GM19397 (cell line): Measurements from ENCODE around the gene ITPR3.
"Not testable (repeated sequence)": the region's sequence is repeated elsewhere in the genome, so short reads cannot be mapped to it uniquely, and the experiment has no call there.

Source experiments
- ATAC-seq: cut with Tn5 transposase; IDR thresholded peaks from one replicate; pipeline ENCODE4 v1.9.1; 2021; ENCODE audit warnings: mild to moderate bottlenecking, moderate library complexity; ENCODE audit not compliant: unreplicated experiment

The ITPR3 gene

DNA sequence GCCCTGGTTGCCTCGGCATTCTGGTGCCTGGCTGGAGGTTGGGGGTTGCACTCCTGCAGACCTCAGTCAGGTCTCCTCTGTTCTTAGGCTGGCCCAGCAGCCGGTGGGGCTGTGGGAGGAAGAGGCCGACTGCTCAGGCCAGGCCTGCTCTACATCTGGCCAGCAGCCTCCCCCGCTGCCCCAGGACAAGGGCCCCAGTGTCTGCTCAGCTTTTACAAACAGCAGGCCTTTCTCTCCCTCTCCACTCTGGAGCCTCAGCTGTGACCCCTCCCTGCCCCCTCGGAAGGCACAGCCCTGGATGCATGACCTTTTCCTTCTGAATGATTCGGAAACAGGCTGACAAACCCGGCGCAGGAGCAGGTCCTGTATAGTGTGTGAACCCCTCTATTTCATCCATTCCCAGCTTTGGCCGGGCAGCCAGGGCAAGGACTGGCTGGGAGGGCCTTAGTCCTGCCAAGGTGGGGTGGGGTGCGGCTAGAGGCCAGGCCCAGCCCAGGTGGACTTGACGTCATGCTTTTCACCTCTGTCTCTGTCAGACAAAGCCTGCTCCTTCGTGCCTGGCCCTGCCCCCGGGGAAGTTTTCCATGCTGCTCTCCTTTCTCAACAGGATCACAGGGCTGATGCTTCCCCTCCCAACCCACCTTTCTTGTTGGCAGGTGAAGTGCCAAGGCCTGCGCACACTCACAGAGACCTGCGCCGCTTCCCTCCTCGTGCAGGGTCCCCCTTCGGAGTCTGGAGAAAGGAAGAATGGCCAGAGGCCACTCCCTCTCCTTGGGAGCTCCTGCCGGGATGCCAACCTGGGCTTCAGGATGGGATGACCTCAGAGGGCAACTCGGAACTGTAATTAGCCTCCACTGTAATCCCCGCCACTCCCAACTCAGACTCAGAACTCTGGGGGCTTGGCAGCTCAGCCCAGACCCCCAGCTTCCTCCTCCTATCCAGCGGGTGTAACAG, 10.1 kb upstream of the ITPR3 start:
- ATAC-seq: no peak

DNA sequence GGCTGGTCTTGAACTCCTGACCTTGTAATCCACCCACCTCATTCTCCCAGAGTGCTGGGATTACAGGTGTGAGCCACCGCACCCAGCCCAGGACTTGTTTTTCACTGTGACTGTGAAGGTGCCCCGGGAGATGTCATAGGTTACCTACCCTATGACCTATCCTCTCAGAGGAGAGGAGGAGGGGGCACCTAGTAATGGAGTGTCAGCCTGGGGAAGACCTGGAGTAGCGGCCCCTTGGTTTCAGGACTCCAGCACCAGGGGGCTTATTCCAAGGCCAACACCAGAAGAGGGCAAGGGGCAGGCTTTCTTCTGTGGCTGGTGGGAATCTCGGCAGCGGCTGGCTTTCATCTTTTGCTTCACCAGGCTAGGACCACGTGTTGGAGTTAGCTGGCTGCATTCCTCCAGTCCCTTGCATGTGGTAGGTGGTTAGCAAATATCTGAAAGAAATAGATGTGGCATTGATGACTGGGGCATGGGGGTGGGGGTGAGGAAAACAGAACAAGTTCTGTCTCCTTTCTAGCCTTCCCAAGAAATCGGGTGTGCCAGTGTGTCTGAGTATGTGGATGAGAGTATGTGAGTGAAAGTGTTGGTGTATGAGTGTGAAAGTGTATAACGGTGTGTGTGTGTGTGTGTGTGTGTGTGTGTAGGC, 7.9 kb upstream of the ITPR3 start:
- ATAC-seq: no peak

DNA sequence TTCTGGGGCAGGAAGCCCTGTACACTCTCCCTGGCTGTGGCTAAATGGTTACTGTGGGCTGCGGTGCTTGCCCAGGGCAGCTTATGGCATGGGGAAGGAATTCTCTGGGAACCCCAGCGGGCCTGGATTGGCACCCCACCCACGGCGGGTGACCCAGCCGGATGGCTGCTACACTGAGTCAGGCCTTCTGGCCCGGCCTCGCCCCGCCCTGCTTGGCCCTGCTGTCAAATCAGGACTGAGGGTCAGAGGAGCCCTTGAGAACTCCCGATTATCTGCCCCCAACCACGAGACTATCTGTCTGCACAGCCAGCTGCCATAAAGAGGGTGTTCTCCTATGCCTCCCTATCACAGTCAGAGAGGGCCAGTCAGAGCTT, 7.3 kb upstream of the ITPR3 start:
- no peak for ATAC-seq

DNA sequence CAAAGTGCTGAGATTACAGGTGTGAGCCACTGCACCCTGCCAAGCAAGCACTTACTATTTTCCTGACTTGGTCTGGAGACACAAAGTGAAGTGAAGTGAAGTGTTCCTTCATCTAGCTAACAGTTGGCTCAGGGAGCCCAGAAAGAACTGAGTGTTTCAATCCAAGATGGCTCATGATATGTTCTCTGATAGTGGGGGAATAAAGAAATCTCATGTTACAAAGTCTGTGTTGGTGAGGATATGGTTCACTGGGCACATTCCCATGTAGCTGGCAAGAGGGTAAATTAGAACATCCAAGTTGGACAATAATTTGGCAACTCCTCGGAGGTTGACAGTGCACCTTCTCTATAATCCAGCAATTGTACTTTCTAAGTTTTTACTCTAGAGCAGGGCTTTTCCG, 5.0 kb upstream of the ITPR3 start:
- no peak for ATAC-seq

DNA sequence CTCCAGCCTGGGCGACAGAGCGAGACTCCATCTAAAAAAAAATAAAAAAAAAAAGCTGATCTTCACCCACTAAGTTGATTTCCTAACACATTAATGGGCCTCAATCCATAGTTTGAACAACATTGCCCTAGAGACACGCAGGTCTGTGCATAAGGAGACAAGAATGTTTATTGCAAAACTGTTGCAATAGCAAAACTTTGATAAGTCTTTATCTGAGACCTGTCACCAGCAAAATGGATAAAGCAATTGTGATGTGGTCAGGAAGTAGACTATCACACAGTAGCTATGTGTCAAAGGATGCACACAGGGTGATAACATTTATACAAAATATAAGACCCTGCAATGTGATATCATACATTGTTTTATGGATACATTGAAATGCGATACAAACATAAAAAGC, 4.2 kb upstream of the ITPR3 start:
- no peak for ATAC-seq

DNA sequence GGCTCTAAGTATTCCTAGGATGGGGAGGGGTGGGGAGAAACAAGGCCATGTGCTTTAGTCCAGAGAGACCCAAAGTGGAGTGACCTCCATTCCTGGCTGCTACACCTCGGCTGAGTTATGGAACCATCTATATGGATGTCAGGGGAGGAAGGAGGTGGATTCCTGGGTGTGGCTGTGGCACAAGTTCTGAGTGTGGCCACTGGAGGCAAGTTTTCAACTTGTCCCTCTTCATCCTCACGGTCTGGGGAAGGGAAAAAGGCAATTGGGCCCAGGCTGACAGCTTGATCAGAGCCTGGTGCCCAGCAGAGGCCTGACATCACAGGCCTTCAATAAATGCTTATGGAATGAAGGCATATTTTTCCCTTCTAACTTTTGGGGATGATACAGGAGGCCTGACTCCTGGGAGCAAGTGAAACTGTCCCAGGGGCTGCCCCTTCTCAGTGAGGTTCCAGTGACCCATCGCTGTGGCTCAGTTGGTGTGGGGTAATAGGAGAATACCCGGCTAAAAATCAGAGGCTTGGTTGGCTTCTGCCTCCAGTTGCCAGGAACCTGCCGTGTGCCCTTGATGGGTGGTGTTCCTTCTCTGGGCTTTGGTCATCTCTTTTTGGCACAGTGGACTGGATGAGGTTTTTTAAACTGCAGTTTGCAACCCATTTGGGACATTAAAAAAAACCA, 1.8 kb upstream of the ITPR3 start:
- ATAC-seq: no peak

DNA sequence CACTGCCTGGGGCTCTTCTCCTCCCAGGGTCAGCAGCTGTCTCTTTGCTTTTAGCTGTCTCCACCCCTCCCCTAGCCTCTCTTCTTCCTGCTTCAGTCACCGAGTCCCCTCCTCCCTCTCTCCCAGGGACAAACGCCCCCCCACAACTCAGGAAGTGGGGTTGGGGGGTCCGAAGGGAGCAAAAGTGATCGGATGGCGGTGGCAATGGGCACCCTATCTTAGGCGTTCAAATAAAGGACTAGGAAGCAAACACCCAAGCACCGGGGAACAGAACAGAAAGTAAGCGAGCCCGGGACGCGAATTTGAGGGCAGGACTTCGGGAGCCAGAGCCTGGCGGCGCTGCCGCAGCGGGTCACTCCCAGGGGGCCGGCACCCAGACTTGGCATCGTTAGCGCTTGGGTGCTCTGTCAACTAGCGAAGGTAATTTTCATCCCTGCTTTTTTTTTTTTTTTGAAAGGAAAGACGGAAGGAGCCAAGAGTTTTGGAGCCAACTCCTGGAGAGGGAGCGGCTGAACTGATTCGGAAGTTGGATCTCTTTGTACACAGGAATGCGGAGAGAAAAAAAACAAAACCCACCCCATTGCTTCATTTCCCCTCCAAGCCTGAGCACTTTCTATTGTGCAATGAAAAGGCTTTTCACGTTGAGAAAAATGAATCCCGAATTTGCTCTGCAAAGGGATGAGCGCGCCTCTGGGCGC, 815 bp upstream of the ITPR3 start:
- ATAC-seq: no peak

DNA sequence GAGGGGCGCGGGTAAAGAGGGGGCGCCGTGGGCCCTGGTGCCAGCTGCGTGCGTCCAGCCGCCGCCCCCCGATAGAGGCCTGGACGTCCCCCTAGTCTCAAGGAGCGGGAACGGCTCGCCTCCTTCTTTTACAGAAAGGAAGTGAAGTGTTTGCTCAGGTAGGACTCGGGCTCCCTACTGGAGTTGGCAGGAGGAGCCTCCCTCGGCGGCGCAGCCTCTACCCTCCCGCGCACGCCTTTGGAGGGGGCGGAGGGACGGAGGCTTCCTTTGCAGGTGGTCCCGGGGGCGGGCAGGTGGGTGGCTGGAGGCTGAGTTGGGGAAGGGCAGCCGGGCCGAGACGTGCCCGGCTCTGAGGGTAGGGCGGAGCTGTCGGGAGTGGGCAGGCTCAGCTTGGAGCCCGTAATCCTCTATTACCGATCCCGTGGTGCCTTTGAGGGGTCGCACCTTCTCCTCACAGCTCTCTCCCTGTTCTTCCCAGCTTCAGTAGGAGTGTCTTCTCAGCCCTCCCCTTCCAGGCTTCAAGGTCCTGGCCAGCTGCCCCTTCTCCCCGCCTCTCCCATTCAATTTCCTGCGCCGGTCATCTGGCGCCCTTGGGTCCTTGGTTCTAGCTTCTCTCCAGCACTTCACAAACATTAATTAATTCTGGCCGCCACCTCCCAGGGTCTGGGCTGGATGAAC, 728 bp downstream of the ITPR3 start:
- peak; percentile 23 for ATAC-seq

DNA sequence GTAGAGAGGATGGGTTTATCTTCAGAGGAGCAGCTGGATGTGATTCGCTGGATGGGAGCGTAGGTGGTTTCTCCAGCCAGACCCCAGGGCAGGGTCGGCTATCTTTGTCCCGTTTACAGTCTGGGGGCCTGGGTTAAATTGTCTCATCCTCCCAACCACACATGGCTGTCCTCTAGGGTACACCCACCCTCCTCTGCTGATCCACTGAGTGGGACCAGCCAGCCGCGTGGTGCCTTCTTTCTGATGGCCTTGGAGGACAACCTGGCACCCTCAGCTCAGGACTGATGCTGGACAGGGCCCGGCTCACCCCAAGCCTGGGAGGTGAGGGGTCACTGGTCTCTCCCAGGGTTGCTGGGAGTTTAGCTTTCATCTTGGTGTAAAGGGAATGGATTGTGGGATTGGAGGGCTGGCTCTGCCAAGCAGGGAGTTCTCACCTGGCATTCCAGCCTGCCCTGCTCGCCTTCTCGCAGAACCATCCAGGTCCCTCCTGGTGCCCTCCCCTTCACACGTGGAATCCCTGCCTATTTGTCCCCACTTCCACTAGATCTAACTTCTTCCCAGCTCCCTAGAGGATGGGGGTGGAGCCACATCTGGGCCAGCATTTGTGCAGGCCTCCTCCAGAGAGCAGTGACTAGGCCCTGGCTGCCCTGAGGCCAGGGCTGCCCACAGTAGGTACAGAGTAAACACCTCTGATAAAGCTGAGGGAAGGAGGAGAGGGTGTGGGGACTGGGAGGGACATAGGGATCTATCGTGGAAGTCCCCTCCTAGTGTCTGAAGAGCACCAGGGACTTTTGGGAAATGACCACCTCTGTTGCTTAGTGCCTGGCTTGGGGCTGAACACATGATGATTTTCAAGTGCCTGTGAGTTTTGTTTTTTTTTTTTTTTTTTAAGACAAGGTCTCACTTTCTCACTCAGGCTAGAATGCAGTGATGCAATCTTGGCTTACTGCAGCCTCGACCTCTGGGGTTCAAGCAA, 1.6 kb downstream of the ITPR3 start:
- no peak for ATAC-seq

DNA sequence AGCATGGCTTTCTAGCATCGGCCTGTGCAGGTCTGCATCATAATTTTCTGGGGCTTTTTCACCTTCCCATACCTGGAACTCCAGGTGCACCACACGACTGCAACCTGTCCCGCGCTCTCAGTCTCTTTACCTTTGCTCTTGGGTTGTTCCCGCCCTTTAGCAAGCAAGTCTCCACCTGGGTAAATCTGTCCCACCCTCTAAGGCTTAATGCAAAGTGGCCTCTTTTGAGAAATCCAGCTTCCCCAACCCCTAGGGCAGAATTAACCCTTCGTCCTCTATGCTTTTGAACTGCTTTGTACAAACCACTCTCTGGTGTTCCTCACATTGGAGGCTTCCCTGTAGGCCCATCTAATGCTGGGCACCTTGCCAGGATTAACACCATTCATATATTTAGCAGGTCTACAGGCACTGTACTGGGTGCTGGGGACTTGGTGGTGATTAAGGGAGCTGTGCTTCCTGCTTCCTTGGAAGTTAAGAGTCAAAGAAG, 2.8 kb downstream of the ITPR3 start:
- no peak for ATAC-seq

DNA sequence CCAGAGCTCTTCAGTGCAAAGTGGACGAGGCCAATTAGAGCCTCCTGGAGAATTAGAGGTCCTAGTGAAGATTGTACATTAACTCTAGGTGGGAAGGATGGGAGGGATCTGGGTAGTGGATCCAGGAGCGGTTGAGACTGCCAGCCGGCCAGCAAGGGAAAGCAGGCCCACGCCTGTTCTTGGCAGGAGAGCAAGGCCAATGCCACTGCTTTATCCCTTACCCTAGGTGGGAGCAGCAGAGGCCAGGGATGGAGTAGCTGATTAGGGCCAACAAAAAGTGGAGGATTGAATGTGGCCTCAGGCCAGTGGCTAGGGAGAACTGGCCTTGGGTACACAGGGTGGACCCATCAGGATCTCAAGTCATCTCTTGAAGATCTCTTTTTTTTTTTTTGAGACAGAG, 3.7 kb downstream of the ITPR3 start:
- ATAC-seq: no peak

DNA sequence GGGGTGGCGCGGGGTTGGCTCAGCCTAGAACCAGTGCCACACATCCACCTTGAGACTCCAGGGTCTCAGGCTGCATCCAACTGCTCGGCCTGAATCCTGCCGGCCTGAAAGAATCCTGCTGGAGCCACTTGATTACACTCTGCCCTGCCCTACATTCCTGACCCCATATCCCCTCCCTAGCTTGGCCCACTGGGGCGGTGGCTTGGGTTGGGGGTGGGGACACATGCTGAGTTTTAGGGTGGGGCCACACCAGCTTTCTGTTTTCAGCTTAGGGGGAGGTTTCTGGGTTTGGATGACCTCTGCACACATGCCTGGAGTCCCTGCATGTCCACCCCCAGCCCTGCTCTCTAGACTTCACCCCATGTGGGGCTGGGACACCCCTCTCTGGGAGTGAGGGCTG, 6.8 kb downstream of the ITPR3 start:
- ATAC-seq: no peak

DNA sequence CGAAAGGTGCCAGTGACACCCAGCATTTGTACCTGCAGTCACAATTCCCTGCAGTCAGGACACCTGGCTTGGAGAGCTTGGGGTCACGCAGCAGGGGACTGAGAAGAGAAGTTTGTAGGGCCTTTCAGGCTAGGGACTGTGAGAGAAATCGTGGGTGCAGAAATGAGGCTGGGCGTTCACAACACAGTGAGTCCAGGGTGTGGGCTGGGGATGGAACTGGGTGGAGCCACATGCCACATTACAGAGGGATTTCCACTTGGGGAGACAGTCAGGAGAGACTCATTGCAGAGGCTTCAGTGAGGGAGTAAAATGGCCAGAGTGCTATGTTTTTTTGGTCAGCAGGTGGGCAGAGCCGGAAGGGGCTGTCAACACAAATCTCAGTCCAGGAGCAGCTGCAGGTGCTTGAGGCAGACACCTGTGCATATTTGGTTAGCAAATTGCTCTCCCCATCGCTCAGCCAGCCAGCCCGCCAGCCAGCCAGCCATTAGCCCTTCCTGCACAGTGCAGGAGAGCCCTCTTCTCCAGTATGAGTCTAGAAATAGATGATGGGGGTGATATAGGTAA, 7.4 kb downstream of the ITPR3 start:
- no peak for ATAC-seq

DNA sequence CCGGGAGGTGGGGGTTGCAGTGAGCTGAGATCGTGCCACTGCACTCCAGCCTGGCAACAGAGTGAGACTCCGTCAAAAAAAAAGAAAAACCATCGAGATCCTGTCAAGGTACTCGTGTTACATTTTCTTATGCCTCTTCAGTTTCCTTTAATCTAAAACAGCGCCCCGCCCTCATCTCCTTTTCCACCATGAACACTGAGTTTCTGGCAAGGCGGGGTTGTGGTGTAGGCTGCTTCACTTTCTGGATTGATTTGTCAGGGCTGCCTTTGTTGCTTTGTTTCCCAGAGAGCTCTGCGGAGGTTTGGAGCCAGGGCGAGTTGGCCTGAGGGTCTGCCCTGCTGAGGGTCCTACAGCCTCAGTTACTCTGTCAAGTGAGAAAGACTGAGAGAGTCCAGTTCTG, 8.9 kb downstream of the ITPR3 start:
- ATAC-seq: no peak

DNA sequence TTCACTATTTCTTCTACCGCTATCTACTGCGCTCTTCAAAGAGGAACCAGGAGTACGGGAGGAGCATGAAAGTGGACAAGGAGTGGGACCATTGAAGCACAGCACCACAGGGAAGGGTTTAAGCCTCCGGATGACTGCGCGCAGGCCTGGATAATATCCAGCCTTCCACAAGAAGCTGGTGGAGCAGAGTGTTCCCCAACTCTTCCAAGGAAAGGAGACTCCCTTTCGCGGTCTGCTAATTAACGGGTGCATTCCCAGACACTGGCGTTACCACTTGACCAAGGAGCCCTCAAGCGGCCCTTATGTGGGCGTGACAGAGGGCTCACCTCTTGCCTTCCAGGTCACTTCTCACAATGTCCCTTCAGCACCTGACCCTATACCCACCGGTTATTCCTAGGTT, 10.4 kb downstream of the ITPR3 start:
- not testable (repeated sequence) for ATAC-seq

DNA sequence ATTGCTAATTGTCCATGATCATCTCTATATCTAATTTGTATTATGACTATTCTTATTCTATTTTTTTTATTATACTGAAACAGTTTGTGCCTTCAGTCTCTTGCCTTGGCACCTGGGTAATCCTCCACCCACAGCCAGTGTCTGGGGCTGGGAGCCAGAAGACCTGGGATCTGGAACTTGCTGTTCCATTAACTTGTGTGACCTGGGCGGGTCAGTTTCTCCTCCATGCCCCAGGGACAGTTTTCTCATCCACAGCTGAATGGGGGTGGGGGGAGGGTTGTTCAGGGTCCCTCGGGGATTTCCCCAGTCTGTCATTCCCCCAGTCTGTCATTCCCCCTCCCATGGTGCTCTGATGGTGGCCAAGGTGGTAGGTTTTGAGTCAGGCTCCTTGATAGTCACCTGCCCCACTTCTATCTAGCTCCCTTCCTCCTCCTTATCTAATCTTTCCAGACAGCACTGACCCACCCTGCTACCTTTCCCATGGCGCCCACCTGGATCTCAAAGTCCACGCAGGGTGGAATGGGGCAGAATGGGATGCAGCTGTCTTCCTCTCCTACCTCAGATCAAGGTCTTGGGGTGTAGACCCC, 10.9 kb downstream of the ITPR3 start:
- ATAC-seq: no peak

DNA sequence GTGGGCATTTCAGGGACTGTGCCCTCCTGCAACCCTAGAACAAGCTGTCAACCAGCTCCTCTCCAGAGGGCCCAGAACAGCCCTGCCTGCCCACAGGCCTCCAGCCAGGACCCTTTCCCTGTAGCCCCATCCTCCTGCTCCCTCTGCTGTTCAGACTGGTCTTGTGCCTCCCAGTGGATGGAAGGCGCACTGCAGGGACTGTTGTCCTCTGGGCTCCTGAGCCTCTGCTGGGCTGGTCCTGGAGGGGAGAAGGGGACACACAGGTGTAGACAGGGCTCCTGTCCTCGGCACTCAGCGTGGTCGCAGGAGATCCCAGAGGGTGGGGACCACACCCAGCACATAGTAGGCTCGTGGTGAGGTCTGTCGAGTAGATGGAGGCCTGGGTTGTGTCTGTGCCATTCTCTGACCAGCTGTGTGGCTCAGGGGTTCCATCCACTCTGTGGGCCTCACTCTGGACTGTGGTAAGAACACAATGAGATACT, 11.5 kb downstream of the ITPR3 start:
- ATAC-seq: no peak

DNA sequence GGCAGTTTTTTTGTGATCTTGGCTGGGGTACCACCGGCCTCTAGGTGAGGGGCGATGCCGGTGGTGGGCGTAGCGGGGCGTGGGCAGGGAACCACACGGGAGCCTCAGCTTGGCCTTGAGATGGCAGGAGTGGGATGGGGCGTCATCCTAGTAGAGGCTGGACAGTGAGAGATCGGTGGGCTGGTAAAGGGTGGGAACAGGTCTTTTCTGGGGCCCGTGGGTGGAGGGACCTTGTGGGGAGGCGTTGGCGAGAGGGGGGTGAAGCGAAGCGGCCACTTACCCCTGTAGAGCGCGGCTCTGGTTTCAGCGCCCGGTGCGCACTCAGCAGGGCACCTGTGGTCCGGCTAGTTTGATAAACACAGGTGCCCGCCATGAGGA, 12.0 kb downstream of the ITPR3 start:
- ATAC-seq: no peak
